Stomach (tissue), 9 donors: Measurements from ENCODE around the gene RIN3. TPM values are rescaled to one million over a fixed set of nuclear protein-coding genes. Genes with fewer than 3 reads are reported as not detected.

Experiments
- DNase-seq, 2 donors: peaks; one replicate each; pipeline versions ENCODE4 v3.0.0 to v3.0.0-alpha.2; 2013 to 2019
- H3K27ac ChIP-seq, 5 donors: fragments of 200-600 bp in 4 of 5; sonication (generic) in 4 of 5; one replicate each; pipeline ENCODE4 v1.5.1; 2013 to 2019; ENCODE audit warnings: mild to moderate bottlenecking in 1 of 5, moderate library complexity in 1 of 5
- H3K27me3 ChIP-seq, 3 donors: fragments of 200-600 bp; sonication (generic); one replicate each; pipeline ENCODE4 v1.5.1; 2017 to 2019; ENCODE audit warnings: mixed run types in 1 of 3
- H3K36me3 ChIP-seq, 4 donors: fragments of 200-600 bp; sonication (generic); 1 replicate in 3 of 4; 2 replicates in 1 of 4; pipeline ENCODE4 v1.5.1; 2016 to 2019
- H3K4me1 ChIP-seq, 4 donors: fragments of 200-600 bp; sonication (generic); one replicate each; pipeline ENCODE4 v1.5.1; 2016 to 2019
- H3K4me3 ChIP-seq, 4 donors: fragments of 200-600 bp; sonication (generic) in 3 of 4; one replicate each; pipeline ENCODE4 v1.5.1; 2016 to 2019; ENCODE audit warnings: mild to moderate bottlenecking in 1 of 4
- H3K9me3 ChIP-seq, 4 donors: fragments of 200-600 bp; sonication (generic); one replicate each; pipeline ENCODE4 v1.5.1; 2016 to 2019
- CTCF ChIP-seq, 7 experiments: fragments of 450-650 bp in 4 of 7; fragments of 200-600 bp in 3 of 7; sonication (generic) in 3 of 7; IDR thresholded peaks; one replicate each; pipeline ENCODE4 v1.5.1; 2016 to 2019; ENCODE audit warnings: antibody characterized with exemption in 7 of 7, control low read depth in 2 of 7, mild to moderate bottlenecking in 1 of 7
- EP300 ChIP-seq: sonication (generic); formaldehyde crosslinking; IDR thresholded peaks from one replicate; pipeline ENCODE4 v1.6.1; 2017; ENCODE audit warnings: antibody characterized with exemption
- POLR2A ChIP-seq, 4 donors: fragments of 450-650 bp; IDR thresholded peaks; one replicate each; pipeline ENCODE4 v1.6.1; 2016; ENCODE audit warnings: antibody characterized with exemption in 4 of 4, control low read depth in 2 of 4, mild to moderate bottlenecking in 1 of 4, moderate library complexity in 1 of 4
- POLR2AphosphoS5 ChIP-seq, 3 donors: sonication (generic); formaldehyde crosslinking; IDR thresholded peaks; one replicate each; pipeline ENCODE4 v1.6.1; 2016; ENCODE audit warnings: antibody characterized with exemption in 3 of 3
- WGBS, 5 donors: extraction: QIAGEN DNeasy Blood & Tissue Kit in 3 of 5; methylation state at CpG; one replicate each; pipeline versions ENCODE4 v1.1.5 to v1.1.7; 2013 to 2018; 5-methylcytosine and 5-hydroxymethylcytosine counted together
- intact Hi-C: fragments of 100-400 bp; cut with DNase I; formaldehyde crosslinking; loops from one replicate; pipeline ENCODE4 v1.15.1; 2023; ENCODE audit warnings: low total_unique reads
- polyA plus RNA-seq, 3 donors: library from polyadenylated mRNA; stranded (reverse); fragments of 200-250 nt; gene quantifications; one replicate each; pipeline ENCODE4 v1.2.3, GENCODE V29; 2013
- total RNA-seq, 5 donors: library from RNA; depleted of rRNA; stranded (reverse); fragments of >200 nt; gene quantifications; one replicate each; pipeline versions ENCODE4 v1.1.0 to v1.2.3, GENCODE V29; 2014 to 2016
- donor health status: healthy with polysubstance abuse.
- donor health status: Bipolar disorder and iron deficiency.
- donor health status: healthy.

Gene RIN3
- total and polyA plus RNA-seq, 8 donors = 5.0 to 47.8 (median 8.0) TPM

- no peak for TF ChIP-seq POLR2AphosphoS5 (IDR thresholded peaks at IDR 0.05)
- TF ChIP-seq EP300 = no peak
- no peak for TF ChIP-seq POLR2A (IDR thresholded peaks at IDR 0.05)
- TF ChIP-seq CTCF (IDR thresholded peaks at IDR 0.05) = no peak
- H3K27ac ChIP-seq = no peak overlapping the region
- DNase-seq = no peak
- 88 to 100% (median 96%) methylated on average over 1 of the region's 1 CpG for WGBS, 5 donors
- H3K9me3 ChIP-seq = no peaks in the 10 kb centered on the region
- intact Hi-C loops = no loop called here
- peaks cover 10 to 21% (median 15%) of the 10 kb centered on the region in 4 donors for H3K4me1 ChIP-seq
- no peaks in the 10 kb centered on the region for H3K36me3 ChIP-seq
- H3K4me3 ChIP-seq = no peak overlapping the region
- no peaks in the 10 kb centered on the region for H3K27me3 ChIP-seq
These were observed 182.0 kb downstream of the RIN3 start for GRCh38 chr14:92695562-92695961.

- H3K27me3 ChIP-seq = no peaks in the 10 kb centered on the region
- 80 to 89% (median 85%) methylated on average over 4 of the region's 4 CpGs for WGBS, 5 donors
- no peaks in the 10 kb centered on the region for H3K36me3 ChIP-seq
- TF ChIP-seq EP300 (no peak), CTCF (IDR thresholded peaks at IDR 0.05) (no peak), POLR2A (IDR thresholded peaks at IDR 0.05) (no peak), POLR2AphosphoS5 (IDR thresholded peaks at IDR 0.05) (no peak)
- intact Hi-C loops = no loop called here
- H3K9me3 ChIP-seq = no peaks in the 10 kb centered on the region
- peaks cover 10 to 21% (median 15%) of the 10 kb centered on the region in 4 donors for H3K4me1 ChIP-seq
- H3K4me3 ChIP-seq = no peak overlapping the region
- no peak overlapping the region for H3K27ac ChIP-seq
- DNase-seq = no peak
These were observed 182.8 kb downstream of the RIN3 start for GRCh38 chr14:92696366-92696765.

- H3K4me3 ChIP-seq = no peak overlapping the region
- intact Hi-C loops = no loop called here
- DNase-seq = no peak
- peaks cover 0 to 6% (median 1%) of the 10 kb centered on the region in 4 donors for H3K4me1 ChIP-seq
- H3K27ac ChIP-seq = no peak overlapping the region
- H3K27me3 ChIP-seq = no peaks in the 10 kb centered on the region
- H3K36me3 ChIP-seq = peaks cover 0 to 11% (median 4%) of the 10 kb centered on the region in 4 donors
- TF ChIP-seq POLR2A (IDR thresholded peaks at IDR 0.05) (no peak), EP300 (no peak), CTCF (IDR thresholded peaks at IDR 0.05) (no peak), POLR2AphosphoS5 (IDR thresholded peaks at IDR 0.05) (no peak)
- H3K9me3 ChIP-seq = no peaks in the 10 kb centered on the region
These were observed 184.8 kb downstream of the RIN3 start for GRCh38 chr14:92698393-92698792.

DNA sequence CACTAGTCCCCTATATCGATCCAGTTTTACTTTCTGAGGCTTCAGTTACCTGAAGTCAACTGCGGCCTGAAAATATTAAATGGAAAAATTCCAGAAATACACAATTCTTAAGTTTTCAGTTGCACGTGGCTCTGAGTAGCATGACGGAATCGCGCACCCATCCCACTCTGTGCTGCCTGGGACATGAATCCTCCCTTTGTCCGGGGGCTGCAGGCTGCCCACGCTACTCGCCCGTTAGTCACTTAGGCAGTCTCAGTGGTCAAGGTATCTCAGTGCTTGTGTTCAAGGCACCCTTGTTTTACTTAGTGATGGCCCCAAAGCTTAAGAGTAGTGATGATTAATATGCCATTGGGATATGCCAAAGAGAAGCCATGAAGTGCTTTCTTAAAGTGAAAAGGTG is 188.2 kb downstream of the RIN3 start:
- no peak for DNase-seq
- TF ChIP-seq EP300 (no peak), POLR2A (IDR thresholded peaks at IDR 0.05) (no peak), CTCF (IDR thresholded peaks at IDR 0.05) (no peak), POLR2AphosphoS5 (IDR thresholded peaks at IDR 0.05) (no peak)
- H3K36me3 ChIP-seq = peaks cover 6 to 46% (median 38%) of the 10 kb centered on the region in 4 donors
- H3K4me1 ChIP-seq = no peaks in the 10 kb centered on the region
- no peak overlapping the region for H3K27ac ChIP-seq
- intact Hi-C loops = no loop called here
- H3K27me3 ChIP-seq = no peaks in the 10 kb centered on the region
- no peak overlapping the region for H3K4me3 ChIP-seq
- WGBS, 5 donors = 91 to 96% (median 93%) methylated on average over 10 of the region's 10 CpGs
- no peaks in the 10 kb centered on the region for H3K9me3 ChIP-seq
